ENCODE measurements around the gene PAX6.

Gene PAX6

DNA sequence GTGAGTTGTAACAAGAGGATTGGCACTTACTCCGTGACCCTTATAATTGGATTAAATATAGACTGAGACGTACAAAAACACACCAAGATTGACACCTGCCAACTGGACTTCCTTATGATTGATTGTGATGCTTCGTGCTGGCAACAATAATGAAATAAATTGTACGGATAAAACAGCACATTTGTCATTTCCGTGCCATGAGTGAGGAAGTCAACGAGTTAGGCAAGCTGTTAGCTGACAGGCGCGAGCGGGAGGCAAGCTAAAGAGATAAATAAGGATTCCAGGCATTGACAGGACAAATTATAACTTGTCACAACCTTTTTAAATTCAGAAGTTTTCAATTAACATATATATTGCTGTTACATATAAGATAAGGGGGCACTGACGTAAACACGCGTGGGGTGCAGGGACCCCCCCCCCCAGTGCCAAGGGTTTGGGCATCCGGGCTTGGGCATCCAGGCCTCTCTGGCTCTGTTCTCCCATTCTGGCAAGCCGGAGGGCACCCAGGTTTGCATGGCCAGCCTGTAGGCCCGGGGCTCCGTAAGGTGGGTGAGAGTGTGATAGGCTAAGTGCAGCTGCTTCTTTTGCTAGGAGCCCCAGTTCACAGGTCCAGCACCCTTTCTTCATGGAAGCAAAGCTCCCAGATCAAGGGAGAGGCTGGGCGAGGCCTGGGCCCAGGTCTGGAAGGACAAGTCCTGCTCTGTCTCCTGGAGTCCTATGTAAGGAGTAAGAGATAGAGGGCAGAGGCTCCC, 11.2 kb upstream of the PAX6 start:
- no peak for DNase-seq

DNA sequence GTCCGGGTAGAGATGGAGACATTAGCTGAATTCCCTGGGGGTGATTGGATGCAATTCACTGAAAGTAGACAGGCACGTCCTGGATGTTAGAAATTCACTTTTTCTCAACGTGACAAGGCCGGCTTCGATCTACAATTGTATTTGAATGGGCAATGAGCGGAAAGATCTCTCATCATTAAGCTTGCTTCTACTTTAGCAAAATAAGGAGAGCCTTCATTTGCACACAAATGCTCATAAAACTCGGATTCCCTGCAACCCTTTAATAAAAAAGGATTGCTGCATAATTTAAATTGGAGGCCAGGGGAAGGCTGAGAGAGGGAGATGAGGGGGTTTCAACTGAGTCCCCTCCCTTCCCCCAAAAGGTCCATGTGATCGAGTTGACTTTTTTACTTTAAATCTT, 10.6 kb upstream of the PAX6 start:
- DNase-seq, result no peak

DNA sequence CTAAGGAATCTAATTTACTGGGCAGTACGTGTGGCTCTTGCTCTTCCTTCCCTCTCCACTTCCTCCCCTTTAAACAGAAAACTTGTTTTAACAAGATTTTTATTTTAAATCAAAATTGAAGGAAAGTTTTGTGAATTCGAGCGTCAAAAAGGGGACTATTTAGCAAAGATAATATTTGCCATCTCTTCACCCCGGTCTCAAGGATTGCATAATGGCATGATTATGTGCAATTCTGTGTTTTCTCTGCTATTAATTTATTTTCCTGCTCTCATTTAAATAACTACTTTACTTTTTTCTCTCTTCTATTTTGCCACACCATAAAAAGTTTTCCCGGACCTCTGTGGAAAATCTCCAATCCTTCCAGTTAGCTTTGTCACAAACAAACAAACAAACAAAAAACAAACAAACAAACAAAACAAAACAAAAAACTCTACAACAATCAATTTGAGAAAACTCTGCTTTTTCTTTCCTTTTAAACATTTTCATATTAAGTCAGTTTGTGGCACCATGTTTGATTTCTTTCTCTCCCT, 10.2 kb upstream of the PAX6 start:
- no peak for DNase-seq

DNA sequence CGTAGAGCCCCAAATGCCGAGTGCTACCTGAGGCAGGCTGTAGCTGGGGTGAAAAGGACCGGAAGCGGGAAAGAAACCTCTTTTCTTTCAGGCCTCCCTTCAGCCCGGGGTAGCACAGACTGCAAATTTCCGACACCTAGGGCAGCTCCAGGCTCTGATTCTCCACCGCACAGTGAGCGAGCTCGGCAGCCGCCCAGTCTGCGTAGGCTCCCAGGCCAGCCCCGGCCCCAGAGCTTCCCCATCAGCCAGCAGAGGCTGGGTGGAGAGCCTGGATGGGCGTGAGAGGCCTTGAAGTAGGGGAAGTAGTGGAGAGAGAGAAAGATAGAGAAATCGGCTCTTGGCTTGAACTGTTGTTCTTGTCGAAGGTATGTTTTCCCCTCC, 9.3 kb upstream of the PAX6 start:
- no peak for DNase-seq

DNA sequence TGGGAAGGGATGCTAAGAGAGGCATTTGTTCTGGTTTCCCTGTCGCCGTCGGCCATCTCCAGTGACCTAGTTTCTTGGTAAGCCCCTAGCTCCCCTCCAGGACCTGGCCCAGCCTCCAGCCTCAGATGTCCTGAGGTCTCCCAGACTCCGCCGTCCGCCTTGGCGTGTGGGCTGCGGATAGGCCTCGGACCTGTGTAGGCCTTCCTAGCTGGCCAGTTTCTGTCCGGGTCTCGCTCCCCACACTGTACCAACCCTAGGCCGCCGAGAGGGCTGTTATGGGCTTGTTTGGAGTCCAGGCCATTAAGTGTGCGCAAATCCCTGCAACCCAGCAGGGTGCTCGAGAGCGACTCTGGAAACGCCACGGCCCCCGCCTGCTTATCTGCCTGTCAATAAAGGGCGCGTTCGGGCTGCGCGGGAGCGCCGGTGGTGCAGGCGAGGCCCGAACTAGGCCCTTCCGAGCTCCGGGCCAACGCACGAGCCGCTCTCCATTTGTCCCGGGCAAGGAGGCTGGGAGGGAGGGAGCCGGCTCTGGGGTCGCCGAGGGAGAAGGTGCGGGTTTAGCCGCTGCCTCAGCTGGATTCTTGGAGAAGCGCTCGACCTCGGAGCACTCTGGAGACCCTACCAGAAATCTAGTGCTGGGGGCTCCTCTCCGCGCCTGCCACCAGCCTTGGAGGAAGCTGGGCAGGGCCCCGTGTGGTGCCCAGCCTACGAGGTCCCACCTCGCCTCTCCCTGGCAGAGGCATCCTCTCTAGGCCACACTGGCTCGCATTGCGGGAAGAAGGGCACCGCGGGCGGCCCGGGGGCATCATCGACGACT, 8.7 kb upstream of the PAX6 start:
- no peak for DNase-seq

DNA sequence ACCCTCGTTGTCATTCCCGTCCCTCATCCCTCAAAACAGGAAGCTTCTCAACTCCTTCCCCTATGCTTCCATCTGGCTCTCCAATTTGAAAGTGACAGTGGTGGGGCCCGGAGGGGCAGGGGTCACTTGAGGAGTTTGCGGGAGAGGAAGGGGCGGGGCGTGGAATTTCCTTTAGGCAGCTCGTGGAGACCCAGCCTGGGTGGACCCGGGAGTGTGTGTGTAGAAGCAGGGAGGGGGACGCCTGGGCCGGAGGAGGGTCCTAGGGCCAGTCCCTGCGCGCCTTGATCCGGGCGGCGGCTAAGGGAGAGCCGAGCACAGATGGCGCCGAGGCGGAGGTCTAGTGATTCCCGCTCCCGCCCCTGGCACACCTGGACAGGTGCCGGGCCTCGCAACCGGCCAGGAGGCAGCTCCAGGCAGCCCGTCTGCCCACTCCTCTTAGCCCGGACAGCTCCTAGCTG, 7.8 kb upstream of the PAX6 start:
- DNase-seq, result no peak

DNA sequence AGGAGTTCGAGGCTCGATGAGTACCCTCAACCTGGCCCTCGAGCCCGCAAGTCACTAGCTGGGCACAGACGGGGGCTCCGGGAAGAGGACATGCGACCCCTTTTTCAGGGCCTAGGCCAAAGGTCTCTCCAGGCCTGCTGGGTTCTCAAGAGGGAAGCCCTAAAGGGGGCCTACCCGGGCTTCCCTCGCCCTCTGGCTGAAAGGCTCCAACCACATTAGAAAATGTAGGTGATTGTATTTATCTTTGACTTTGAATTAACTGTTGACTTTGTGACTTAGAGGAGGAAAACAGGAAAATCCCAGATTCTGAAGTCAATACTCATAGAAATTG, 7.3 kb upstream of the PAX6 start:
- no peak for DNase-seq

DNA sequence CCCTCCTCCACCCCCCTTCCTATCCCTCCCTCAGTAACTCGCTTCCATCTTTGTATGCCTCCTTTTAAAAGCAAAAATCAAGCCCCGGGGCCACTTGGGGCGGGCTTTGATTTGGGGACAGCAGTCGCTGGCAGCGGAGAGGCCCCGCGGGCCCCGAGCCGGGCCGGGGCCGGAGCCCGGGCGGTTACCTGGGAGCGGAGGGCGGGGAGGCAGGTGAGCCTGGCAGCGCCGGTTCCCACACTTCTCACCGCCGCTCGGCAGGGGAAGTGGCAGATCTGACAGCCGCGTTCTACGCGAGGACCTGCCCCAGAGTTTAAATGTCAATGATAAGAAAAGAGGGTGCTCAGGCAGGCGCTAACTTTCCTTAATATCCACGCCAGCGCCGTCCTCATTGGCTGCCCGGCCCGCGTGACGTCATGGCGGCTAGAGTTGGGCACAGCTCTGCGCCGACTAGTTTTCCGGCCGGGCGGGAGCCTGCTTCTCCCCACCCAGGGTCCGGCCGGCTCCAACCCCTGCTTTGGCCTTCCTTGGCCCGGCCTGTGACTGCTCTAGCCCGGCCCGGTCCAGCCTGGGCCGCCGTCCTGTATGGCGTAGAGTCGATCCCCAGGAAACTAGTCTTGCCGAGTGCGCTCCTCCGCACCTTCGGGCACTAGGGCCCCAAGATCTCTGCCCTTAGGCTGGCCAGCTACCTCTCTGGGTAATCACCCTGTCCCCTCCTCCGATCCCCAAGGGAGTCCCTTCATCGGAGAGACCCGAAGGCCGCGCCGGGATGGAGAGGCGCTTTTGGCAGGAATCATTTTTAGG, 6.7 kb upstream of the PAX6 start:
- DNase-seq, result no peak

DNA sequence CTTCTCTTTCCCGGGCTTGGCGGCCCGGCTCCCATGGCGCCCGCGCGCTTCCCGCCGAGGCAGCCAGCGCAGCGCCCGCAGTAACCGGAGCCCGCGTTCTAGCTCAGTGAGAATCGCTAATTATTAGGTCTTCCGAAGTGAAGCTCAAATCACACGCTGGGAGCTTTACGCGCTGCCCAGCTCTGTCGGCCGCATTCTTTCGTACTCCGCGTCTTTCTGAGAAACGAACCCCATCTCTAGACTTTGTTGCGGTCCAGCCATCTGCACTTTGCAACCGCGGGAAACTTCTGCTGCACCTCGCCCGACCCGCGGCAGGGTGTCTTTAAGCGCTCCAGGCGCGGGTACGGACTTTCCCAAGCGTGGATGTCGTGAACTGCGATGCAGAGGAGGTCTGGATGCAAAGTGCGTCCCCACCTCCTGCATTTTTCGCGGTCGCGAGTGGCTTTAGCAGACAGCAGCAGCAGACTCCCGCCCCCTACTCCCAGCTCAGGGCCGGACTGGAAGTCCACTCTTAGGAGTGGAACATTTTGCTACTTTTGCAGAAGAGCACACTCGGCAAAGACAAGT, 6.0 kb upstream of the PAX6 start:
- no peak for DNase-seq

DNA sequence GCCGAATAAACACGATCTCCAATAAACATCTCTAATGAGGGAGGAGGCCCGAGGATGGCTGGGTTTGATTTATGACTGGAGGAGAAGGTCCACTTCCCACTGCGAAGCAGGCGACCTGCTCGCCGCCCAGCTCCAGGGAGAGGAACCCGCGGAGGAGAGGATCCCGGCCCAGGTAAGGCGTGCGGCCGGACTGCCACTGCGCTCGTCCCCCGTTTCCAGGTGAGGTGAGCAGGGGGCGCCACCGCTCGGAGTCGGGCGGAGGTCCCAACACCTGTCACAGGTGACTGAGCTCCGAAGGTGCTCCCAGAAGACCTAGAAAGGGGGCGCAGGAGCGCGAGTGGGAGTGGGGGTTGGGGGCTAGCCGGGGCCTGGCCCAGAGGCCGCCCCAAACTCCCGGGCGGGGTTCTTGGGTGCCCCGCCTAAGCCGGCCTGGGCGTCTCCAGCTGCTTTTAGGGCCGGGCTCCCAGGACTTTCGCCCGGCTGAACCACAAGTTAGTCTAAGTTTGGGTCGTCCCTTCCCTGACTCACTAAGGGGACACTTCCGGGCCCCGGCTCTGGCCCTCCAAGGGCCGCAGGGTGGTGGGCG, 5.4 kb upstream of the PAX6 start:
- DNase-seq, result no peak

DNA sequence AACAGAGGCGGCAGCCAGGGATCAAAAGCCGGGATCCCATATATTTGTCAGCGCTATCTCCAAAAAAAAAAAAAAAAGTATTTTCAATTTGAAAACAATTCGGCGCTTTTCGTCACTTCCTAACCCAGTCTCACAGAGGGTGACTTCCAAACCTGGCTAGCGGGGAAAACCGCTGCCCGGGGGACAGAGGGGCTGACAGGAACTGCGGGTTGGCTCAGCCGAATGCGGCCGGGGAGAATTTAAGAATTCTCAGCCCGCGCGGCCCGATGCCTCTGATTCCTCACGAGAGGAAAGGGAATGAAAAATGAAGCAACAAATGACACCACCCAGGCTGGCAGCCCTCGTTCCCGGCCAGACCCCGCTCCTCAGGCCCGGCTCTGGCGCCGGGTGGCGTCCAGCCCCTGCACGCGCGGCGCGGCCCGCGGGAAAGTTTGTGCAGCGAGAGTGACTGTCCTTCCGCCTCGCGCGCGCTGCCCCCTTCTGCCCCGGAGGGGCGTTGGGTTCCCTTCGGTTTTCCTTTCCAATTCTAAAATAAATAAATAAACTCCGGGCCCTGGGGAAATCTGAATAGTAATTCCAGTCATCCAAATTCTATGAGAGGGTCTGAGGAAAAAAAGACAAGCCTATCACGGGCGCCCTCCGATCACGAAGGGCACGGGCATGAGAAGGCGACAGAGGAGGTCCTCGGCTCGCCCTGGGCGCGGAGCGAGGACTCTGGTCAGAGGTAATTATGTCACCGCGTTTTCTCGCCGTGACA, 4.8 kb upstream of the PAX6 start:
- DNase-seq, result no peak

DNA sequence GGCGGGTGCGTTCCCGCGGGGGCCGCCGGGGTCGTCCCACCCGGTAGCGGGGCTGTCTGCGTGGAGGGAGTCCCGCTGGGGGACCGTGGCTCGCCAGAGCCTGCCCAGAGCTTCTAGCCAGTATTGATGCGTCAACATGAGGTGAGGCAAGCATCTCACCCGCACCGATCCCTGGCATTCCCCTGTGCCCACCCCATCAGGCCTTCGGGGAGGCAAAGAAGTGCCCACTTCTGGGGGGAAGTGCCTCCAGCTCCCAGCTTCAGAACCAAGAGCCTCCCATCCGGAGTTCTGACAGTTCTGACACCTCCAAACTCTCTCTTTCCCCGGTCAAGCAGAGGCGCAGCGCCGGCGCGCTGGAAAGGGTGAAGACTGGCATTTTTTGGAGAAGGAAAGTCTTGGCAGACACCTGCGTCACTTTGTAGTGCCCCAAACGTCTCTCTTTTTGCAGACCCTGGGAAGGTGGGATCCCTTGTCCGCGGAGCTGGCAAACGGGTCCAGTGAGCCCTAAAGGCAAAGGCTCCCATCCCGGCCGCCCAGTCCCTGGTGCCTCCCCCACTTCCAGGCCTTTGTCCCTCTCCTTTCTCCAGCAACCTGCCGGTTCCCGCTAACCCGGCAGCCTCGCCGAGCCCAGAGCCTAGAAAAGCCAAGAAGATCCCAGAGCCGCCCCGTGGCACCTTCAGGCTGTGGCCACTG, 3.2 kb upstream of the PAX6 start:
- no peak for DNase-seq

DNA sequence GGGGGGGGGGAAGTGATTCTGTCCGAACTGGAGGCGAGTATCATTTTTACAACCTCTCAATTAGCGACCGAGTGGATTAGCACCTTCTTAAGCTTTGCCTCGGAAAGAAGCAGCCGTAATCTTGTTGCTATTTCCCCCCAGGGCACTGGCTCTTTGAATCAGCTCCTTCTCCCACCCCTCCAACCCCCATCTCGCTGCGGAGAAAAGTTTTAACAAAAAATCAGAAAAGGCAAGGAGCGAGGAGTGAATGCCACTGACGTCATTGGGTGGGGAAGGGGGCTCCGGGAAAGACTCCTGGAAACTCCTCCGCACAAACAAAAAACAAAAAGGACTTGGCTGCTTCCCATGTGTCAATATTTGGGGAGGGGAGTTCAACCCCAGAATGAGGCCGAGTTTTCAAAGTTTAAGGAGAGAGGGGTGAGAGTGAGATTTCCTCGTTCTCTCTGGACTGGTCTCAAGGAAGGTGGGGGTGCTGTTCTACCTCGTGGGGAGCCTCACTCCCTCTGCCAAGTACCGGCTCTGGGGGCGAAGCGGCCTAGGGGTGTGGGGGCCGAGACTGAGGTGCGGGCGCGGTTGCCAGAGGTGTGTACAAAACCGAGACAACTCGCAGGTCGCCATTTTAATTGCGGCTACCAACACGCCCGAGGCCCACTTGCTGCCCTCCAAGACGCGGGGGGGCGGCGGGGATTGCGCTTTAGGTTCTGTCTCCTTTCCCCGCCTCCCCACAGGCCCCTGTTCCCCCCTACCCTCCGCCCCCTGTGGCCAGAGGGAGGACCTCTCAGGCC, 2.5 kb upstream of the PAX6 start:
- DNase-seq, result no peak

DNA sequence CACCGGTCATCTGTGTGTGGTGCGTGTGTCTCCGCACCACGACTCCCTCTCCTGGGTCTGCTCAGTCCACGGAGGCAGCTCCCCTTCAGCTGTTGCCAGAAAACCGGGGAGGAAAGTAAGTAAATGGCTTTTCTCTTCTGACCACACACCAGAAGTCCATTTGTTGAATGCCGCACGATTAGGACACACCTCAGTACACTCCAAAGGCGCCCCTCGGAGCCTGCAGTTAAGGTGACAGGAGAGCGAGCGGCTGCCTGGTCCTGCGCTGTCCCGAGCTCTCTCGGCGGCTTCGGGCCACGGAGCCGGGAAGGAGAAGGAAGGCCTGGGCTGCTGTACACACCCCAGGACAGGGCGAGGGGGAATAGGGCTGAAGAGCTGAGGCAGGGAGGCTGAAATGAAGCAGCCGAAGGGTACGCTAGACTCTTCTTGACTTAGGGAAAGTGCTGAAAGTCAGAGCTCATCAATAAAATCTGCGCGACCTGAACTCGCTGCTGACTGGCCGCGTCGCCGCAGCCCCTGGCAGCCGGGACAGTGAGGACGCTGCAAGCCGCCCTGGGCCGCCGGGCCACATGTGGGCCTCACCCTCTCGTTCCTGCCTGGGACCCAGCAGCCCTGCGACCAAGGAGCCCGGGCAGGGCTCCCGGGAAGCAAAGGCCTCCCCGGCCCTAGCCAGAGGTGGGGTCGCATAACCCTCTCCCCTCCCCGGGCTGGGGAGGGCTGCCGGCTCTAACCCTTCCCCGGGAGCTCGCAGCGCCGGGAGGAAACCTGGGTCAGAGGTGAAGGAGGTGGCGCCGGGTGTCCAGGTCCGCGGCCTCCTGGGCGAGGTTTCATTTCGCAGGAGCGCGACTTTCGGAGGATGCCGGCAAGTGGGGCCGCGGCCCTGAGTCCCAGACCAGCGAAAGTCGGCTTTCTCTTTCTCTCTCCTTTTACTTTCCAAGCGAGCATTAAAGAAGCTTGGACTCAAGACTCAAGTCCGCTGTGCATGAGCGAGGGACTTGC, 1.6 kb upstream of the PAX6 start:
- DNase-seq, result no peak

DNA sequence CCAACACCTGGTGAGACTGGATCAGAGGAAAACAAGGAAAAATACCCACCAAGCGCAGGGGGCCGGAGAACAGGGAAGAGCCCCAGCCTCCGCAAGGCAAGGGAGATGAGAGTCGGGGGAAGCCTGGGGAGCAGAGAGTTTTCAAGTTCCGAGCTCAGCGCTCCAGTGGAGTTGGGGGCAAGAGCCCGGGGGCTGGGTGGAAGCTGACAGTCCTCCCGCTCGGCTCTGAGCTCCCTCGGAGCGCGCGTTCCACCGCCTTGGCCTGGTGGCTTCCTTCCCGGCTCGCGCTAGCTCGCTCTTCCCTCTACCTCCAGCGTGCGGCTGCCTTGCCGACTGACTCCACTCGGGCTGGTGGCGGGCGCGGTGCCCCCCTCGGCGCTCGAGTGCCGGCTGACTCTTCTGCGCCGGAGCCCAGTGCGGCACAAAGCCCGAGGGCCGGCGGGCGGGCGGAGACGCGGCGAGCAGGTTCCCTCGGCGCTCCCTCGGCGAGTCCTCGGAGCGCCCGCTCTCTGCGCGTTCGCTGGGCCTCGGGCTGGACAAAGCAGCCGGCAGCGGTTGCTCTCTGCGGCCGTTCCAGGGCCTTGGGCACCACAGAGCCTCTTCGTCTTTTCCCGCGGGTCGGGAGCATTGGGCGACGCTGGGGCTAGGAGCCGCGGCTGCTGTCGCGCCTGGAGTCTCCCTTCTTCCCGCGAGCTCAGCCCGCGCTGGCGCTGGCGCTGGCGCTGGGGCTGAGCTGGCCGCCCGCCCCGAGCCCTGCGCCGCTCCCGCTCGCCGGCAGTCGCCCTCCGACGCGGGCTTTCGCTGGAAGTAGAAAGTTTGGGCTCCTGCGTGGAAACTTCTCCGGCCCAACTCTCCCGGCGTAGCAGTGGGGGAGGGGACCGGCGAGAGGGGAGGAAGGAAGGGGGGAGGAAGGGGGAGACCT, 1.0 kb downstream of the PAX6 start:
- no peak for DNase-seq

DNA sequence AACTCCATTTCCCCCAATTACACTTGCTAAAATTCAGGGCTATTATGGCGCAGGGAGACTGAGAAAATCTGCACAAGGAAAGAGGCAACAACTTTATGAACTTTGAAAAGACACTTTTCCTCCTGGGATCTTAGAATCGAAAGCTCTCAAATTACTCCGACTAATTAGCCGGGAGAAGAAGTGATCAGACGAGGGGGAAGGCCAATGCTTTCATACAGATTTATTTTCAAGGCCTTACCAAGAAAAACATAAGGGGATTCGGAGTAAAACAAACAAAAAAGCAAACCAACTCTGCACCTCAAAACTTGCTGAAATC, 1.6 kb downstream of the PAX6 start:
- no peak for DNase-seq

DNA sequence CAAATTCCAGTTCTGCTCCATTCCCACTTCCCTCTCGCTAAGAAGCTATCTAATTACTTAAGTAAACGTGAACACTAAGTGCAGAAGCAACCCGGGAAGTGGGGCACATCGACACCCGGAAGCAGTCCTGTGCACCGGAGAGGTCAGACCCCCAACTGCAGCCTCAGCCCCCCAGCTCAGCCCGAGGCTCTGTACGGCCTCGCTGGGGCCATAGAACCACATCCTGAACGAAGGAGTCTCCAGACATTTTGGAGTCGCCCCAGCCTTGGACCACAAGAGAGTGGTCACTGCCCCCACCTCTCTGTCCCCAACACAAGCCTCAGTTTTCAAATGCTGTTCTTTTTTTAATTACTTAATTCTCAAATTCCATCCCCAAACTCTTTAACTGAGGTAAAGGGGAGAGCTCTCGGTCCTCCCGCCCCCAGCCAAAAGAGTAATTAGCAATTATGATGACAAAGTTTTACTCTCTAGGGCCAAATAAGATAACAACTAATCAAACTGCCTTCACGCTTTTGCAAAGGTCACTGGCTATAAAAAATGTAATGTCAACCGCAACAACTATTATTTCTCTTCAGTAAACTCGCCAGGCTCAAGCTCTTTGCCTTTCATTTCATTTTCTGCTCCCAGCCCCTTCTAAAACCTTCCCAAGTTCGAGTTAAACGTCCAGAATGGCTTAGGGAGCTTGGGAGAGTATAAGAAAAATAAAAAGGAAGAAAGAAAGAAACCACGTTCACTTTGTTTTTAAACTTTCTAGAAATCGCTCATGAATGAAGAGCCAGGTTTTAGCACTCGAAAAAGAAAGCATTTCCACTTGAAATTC, 2.2 kb downstream of the PAX6 start:
- DNase-seq, result no peak

All from KG1 (cell line).